ENCODE data around the gene CEP295NL. TPM values are rescaled to one million over a fixed set of nuclear protein-coding genes. Genes with fewer than 3 reads are reported as not detected.

CEP295NL gene
- total RNA-seq, 1 donor from 2014 or later, result not detected

Other genes with a start within 250 kb of the CEP295NL start
- gene CYTH1, start 120.9 kb downstream of the CEP295NL start, total RNA-seq, result 182 and 185 TPM in 2 replicates
- gene USP36, start 62.4 kb downstream of the CEP295NL start, total RNA-seq, result 104 and 106 TPM in 2 replicates
- 1.5 and 1.6 TPM in 2 replicates for gene TIMP2, start 22.2 kb upstream of the CEP295NL start, total RNA-seq
- 140 and 147 TPM in 2 replicates for gene LGALS3BP, start 76.7 kb upstream of the CEP295NL start, total RNA-seq
- 68.1 and 69.5 TPM in 2 replicates for gene CANT1, start 106.6 kb upstream of the CEP295NL start, total RNA-seq
- gene C1QTNF1, start 121.0 kb upstream of the CEP295NL start, total RNA-seq, result not detected in 2 replicates
- gene ENGASE, start 171.6 kb upstream of the CEP295NL start, total RNA-seq, result 47.0 and 48.5 TPM in 2 replicates